HG02885 (cell line): ENCODE results near the gene CAMK2A.

Experiments used
- ATAC-seq: cut with Tn5 transposase; IDR thresholded peaks from one replicate; pipeline ENCODE4 v1.9.1; 2021; ENCODE audit warnings: mild to moderate bottlenecking; ENCODE audit not compliant: unreplicated experiment, poor library complexity

CAMK2A gene

GRCh38 chr5:150196514-150196913 lies 93.1 kb downstream of the CAMK2A start:
- no peak for ATAC-seq

GRCh38 chr5:150195736-150196485 lies 93.7 kb downstream of the CAMK2A start:
- no peak for ATAC-seq

- no peak for ATAC-seq
Observed at GRCh38 chr5:150192462-150192861, 97.1 kb downstream of the CAMK2A start.

GRCh38 chr5:150190987-150191386 lies 98.6 kb downstream of the CAMK2A start:
- ATAC-seq, result no peak

GRCh38 chr5:150190503-150190979 lies 99.0 kb downstream of the CAMK2A start:
- ATAC-seq, result no peak

- no peak for ATAC-seq
Observed at GRCh38 chr5:150189728-150190502, 99.7 kb downstream of the CAMK2A start, which contains the start of gene SLC6A7. Gene SLC6A7 (plus strand): TSS chr5:150190062. CDS start chr5:150190328, 266 bp downstream.

- ATAC-seq, result no peak
Observed at GRCh38 chr5:150189326-150189725, 100.2 kb downstream of the CAMK2A start.

- no peak for ATAC-seq
Observed at GRCh38 chr5:150188146-150188842, 101.3 kb downstream of the CAMK2A start.

- ATAC-seq, result no peak
Observed at GRCh38 chr5:150186897-150187296, 102.7 kb downstream of the CAMK2A start.

- no peak for ATAC-seq
Observed at GRCh38 chr5:150186137-150186536, 103.4 kb downstream of the CAMK2A start.

GRCh38 chr5:150184990-150185912 lies 104.3 kb downstream of the CAMK2A start:
- ATAC-seq, result no peak

- ATAC-seq, result no peak
Observed at GRCh38 chr5:150184006-150184405, 105.6 kb downstream of the CAMK2A start.

GRCh38 chr5:150183436-150183835 lies 106.1 kb downstream of the CAMK2A start:
- ATAC-seq, result no peak

- no peak for ATAC-seq
Observed at GRCh38 chr5:150182774-150183173, 106.8 kb downstream of the CAMK2A start.

GRCh38 chr5:150181766-150182545 lies 107.6 kb downstream of the CAMK2A start:
- no peak for ATAC-seq

GRCh38 chr5:150181027-150181426 lies 108.5 kb downstream of the CAMK2A start:
- no peak for ATAC-seq

- no peak for ATAC-seq
Observed at GRCh38 chr5:150180241-150181026, 109.1 kb downstream of the CAMK2A start.

GRCh38 chr5:150179019-150179620 lies 110.5 kb downstream of the CAMK2A start:
- no peak for ATAC-seq
